Stimulated activated naive CD8-positive, alpha-beta T cell treated with anti-CD3 and anti-CD28 coated beads, Interleukin-15, Interleukin-2, amounts not matched to agents 100 ng/mL and 50 ng/mL, for 24 hours (primary cell): Measurements from ENCODE around the gene TMEM19.
A peak's percentile ranks its signal among the peaks of the same experiment; 100 is the strongest.

Source experiments
- H3K27ac Mint-ChIP-seq: one replicate; pipeline ENCODE4 v1.8.0; 2021; ENCODE audit warnings: mild to moderate bottlenecking, mixed read lengths
- H3K27me3 Mint-ChIP-seq: one replicate; pipeline ENCODE4 v1.8.0; 2021; ENCODE audit warnings: mixed read lengths
- H3K36me3 Mint-ChIP-seq: one replicate; pipeline ENCODE4 v1.8.0; 2021; ENCODE audit warnings: low read depth, mixed read lengths
- H3K4me1 Mint-ChIP-seq: one replicate; pipeline ENCODE4 v1.8.0; 2021; ENCODE audit warnings: low read depth, mixed read lengths
- H3K4me3 Mint-ChIP-seq: one replicate; pipeline ENCODE4 v1.8.0; 2021; ENCODE audit warnings: mild to moderate bottlenecking, mixed read lengths
- H3K9me3 Mint-ChIP-seq: one replicate; pipeline ENCODE4 v1.8.0; 2021; ENCODE audit warnings: mixed read lengths

TMEM19 gene

GRCh38 chr12:71685914-71686657 is at the start of gene TMEM19:
Gene TMEM19 (plus strand): TSS chr12:71686082. CDS start chr12:71686681, 599 bp downstream.
- H3K27me3 Mint-ChIP-seq: no peaks in the 10 kb centered on the region
- peak within 1 kb of the TSS; percentile 93 for H3K27ac Mint-ChIP-seq
- peaks cover 53% of the 10 kb centered on the region for H3K4me1 Mint-ChIP-seq
- no peaks in the 10 kb centered on the region for H3K9me3 Mint-ChIP-seq
- peak within 1 kb of the TSS; percentile 91 for H3K4me3 Mint-ChIP-seq
- no peaks in the 10 kb centered on the region for H3K36me3 Mint-ChIP-seq

- peaks cover 10% of the 10 kb centered on the region for H3K4me1 Mint-ChIP-seq
- no peak overlapping the region for H3K4me3 Mint-ChIP-seq
- H3K36me3 Mint-ChIP-seq: peaks cover 84% of the 10 kb centered on the region
- no peaks in the 10 kb centered on the region for H3K27me3 Mint-ChIP-seq
- H3K27ac Mint-ChIP-seq: no peak overlapping the region
- no peaks in the 10 kb centered on the region for H3K9me3 Mint-ChIP-seq
These were observed 49.2 kb upstream of the TMEM19 start for GRCh38 chr12:71636704-71637115.

- no peaks in the 10 kb centered on the region for H3K9me3 Mint-ChIP-seq
- H3K27me3 Mint-ChIP-seq: no peaks in the 10 kb centered on the region
- peak overlapping the region; percentile 40 for H3K27ac Mint-ChIP-seq
- H3K4me1 Mint-ChIP-seq: peaks cover 19% of the 10 kb centered on the region
- peaks cover 81% of the 10 kb centered on the region for H3K36me3 Mint-ChIP-seq
- no peak overlapping the region for H3K4me3 Mint-ChIP-seq
These were observed 47.4 kb upstream of the TMEM19 start for GRCh38 chr12:71638499-71638898.

- Mint-ChIP-seq H3K27ac (peak overlapping the region; percentile 52), H3K36me3 (peaks cover 83% of the 10 kb centered on the region), H3K27me3 (no peaks in the 10 kb centered on the region), H3K9me3 (no peaks in the 10 kb centered on the region), H3K4me1 (peaks cover 20% of the 10 kb centered on the region), H3K4me3 (no peak overlapping the region)
These were observed 46.5 kb upstream of the TMEM19 start for GRCh38 chr12:71639341-71639760.

- H3K27ac Mint-ChIP-seq: no peak overlapping the region
These were observed 45.6 kb upstream of the TMEM19 start for GRCh38 chr12:71640316-71640715.

GRCh38 chr12:71641390-71641789 is 44.5 kb upstream of the TMEM19 start:
- Mint-ChIP-seq H3K9me3 (no peaks in the 10 kb centered on the region), H3K4me1 (peaks cover 26% of the 10 kb centered on the region), H3K27me3 (no peaks in the 10 kb centered on the region), H3K36me3 (peaks cover 79% of the 10 kb centered on the region), H3K4me3 (no peak overlapping the region), H3K27ac (peak overlapping the region; percentile 68)

More at GRCh38 chr12:71640316-71640715, 45.6 kb upstream of the TMEM19 start:
- no peaks in the 10 kb centered on the region for H3K27me3 Mint-ChIP-seq
- no peaks in the 10 kb centered on the region for H3K9me3 Mint-ChIP-seq
- no peak overlapping the region for H3K4me3 Mint-ChIP-seq
- peaks cover 23% of the 10 kb centered on the region for H3K4me1 Mint-ChIP-seq
- H3K36me3 Mint-ChIP-seq: peaks cover 81% of the 10 kb centered on the region

GRCh38 chr12:71642264-71642663 is 43.6 kb upstream of the TMEM19 start:
- H3K36me3 Mint-ChIP-seq: peaks cover 80% of the 10 kb centered on the region
- no peaks in the 10 kb centered on the region for H3K9me3 Mint-ChIP-seq
- no peaks in the 10 kb centered on the region for H3K27me3 Mint-ChIP-seq
- peaks cover 24% of the 10 kb centered on the region for H3K4me1 Mint-ChIP-seq
- no peak overlapping the region for H3K27ac Mint-ChIP-seq
- H3K4me3 Mint-ChIP-seq: no peak overlapping the region

GRCh38 chr12:71645268-71645667 is 40.6 kb upstream of the TMEM19 start:
- peak overlapping the region; percentile 27 for H3K4me3 Mint-ChIP-seq
- peaks cover 36% of the 10 kb centered on the region for H3K4me1 Mint-ChIP-seq
- H3K36me3 Mint-ChIP-seq: peaks cover 61% of the 10 kb centered on the region
- no peak overlapping the region for H3K27ac Mint-ChIP-seq
- H3K9me3 Mint-ChIP-seq: no peaks in the 10 kb centered on the region
- no peaks in the 10 kb centered on the region for H3K27me3 Mint-ChIP-seq

- no peaks in the 10 kb centered on the region for H3K9me3 Mint-ChIP-seq
- no peak overlapping the region for H3K4me3 Mint-ChIP-seq
- peaks cover 60% of the 10 kb centered on the region for H3K36me3 Mint-ChIP-seq
- no peaks in the 10 kb centered on the region for H3K27me3 Mint-ChIP-seq
- H3K4me1 Mint-ChIP-seq: peaks cover 34% of the 10 kb centered on the region
- peak overlapping the region; percentile 26 for H3K27ac Mint-ChIP-seq
These were observed 39.4 kb upstream of the TMEM19 start for GRCh38 chr12:71646512-71646911.

- H3K27me3 Mint-ChIP-seq: no peaks in the 10 kb centered on the region
- no peak overlapping the region for H3K4me3 Mint-ChIP-seq
- H3K27ac Mint-ChIP-seq: no peak overlapping the region
- no peaks in the 10 kb centered on the region for H3K9me3 Mint-ChIP-seq
- H3K36me3 Mint-ChIP-seq: peaks cover 44% of the 10 kb centered on the region
- peaks cover 22% of the 10 kb centered on the region for H3K4me1 Mint-ChIP-seq
These were observed 37.3 kb upstream of the TMEM19 start for GRCh38 chr12:71648537-71648936.

- no peak overlapping the region for H3K4me3 Mint-ChIP-seq
These were observed 36.5 kb upstream of the TMEM19 start for GRCh38 chr12:71649401-71649800.

GRCh38 chr12:71652656-71653055 is 33.2 kb upstream of the TMEM19 start:
- Mint-ChIP-seq H3K9me3 (no peaks in the 10 kb centered on the region), H3K4me1 (peaks cover 42% of the 10 kb centered on the region)

More at GRCh38 chr12:71649401-71649800, 36.5 kb upstream of the TMEM19 start:
- H3K4me1 Mint-ChIP-seq: peaks cover 23% of the 10 kb centered on the region
- H3K27me3 Mint-ChIP-seq: no peaks in the 10 kb centered on the region
- no peaks in the 10 kb centered on the region for H3K9me3 Mint-ChIP-seq
- H3K36me3 Mint-ChIP-seq: peaks cover 40% of the 10 kb centered on the region
- H3K27ac Mint-ChIP-seq: no peak overlapping the region

GRCh38 chr12:71653137-71653536 is 32.7 kb upstream of the TMEM19 start:
- H3K36me3 Mint-ChIP-seq: peaks cover 49% of the 10 kb centered on the region
- H3K4me3 Mint-ChIP-seq: no peak overlapping the region
- H3K9me3 Mint-ChIP-seq: no peaks in the 10 kb centered on the region
- no peaks in the 10 kb centered on the region for H3K27me3 Mint-ChIP-seq
- H3K4me1 Mint-ChIP-seq: peaks cover 42% of the 10 kb centered on the region
- no peak overlapping the region for H3K27ac Mint-ChIP-seq

More at GRCh38 chr12:71652656-71653055, 33.2 kb upstream of the TMEM19 start:
- Mint-ChIP-seq H3K36me3 (peaks cover 46% of the 10 kb centered on the region), H3K4me3 (no peak overlapping the region), H3K27me3 (no peaks in the 10 kb centered on the region), H3K27ac (no peak overlapping the region)

GRCh38 chr12:71654200-71654599 is 31.7 kb upstream of the TMEM19 start:
- peaks cover 43% of the 10 kb centered on the region for H3K4me1 Mint-ChIP-seq
- no peaks in the 10 kb centered on the region for H3K27me3 Mint-ChIP-seq
- H3K36me3 Mint-ChIP-seq: peaks cover 56% of the 10 kb centered on the region
- no peaks in the 10 kb centered on the region for H3K9me3 Mint-ChIP-seq
- H3K27ac Mint-ChIP-seq: no peak overlapping the region
- H3K4me3 Mint-ChIP-seq: peak overlapping the region; percentile 21

GRCh38 chr12:71655495-71655894 is 30.4 kb upstream of the TMEM19 start:
- peak overlapping the region; percentile 73 for H3K4me3 Mint-ChIP-seq
- peaks cover 59% of the 10 kb centered on the region for H3K36me3 Mint-ChIP-seq
- peaks cover 48% of the 10 kb centered on the region for H3K4me1 Mint-ChIP-seq
- H3K27ac Mint-ChIP-seq: peak overlapping the region; percentile 49
- no peaks in the 10 kb centered on the region for H3K27me3 Mint-ChIP-seq
- H3K9me3 Mint-ChIP-seq: no peaks in the 10 kb centered on the region

GRCh38 chr12:71655907-71656306 is 30.0 kb upstream of the TMEM19 start:
- Mint-ChIP-seq H3K4me3 (peak overlapping the region; percentile 73), H3K36me3 (peaks cover 57% of the 10 kb centered on the region), H3K27ac (no peak overlapping the region), H3K4me1 (peaks cover 49% of the 10 kb centered on the region), H3K9me3 (no peaks in the 10 kb centered on the region), H3K27me3 (no peaks in the 10 kb centered on the region)
